Activated naive CD4-positive, alpha-beta T cell treated with anti-CD3 and anti-CD28 coated beads, Interleukin-2, amount 10 ng/mL, durations not matched to agents 7 days and 5 days (primary cell): ENCODE data around the gene TUT7.
"Not testable (repeated sequence)": the region's sequence is repeated elsewhere in the genome, so short reads cannot be mapped to it uniquely, and the experiment has no call there.

Experiments
- CTCF ChIA-PET: fragments of 350-600 bp; sonication (Branson Sonifier 250); formaldehyde crosslinking; loops from one replicate; lab custom pipeline; 2021; ENCODE audit warnings: antibody characterized with exemption; lab: Charles Lee
- DNase-seq: peaks from one replicate; pipeline ENCODE4 v3.0.0-alpha.2; 2020
- H3K27ac Mint-ChIP-seq: one replicate; pipeline ENCODE4 v1.8.0; 2021; ENCODE audit warnings: mild to moderate bottlenecking, moderate library complexity, mixed read lengths
- H3K27me3 Mint-ChIP-seq: one replicate; pipeline ENCODE4 v1.8.0; 2021; ENCODE audit warnings: mild to moderate bottlenecking, mixed read lengths
- H3K36me3 Mint-ChIP-seq: one replicate; pipeline ENCODE4 v1.8.0; 2021; ENCODE audit warnings: mixed read lengths
- H3K4me1 Mint-ChIP-seq: one replicate; pipeline ENCODE4 v1.8.0; 2021; ENCODE audit warnings: mixed read lengths
- H3K4me3 Mint-ChIP-seq: one replicate; pipeline ENCODE4 v1.8.0; 2021; ENCODE audit warnings: mild to moderate bottlenecking, moderate library complexity, mixed read lengths
- H3K9me3 Mint-ChIP-seq: one replicate; pipeline ENCODE4 v1.8.0; 2021; ENCODE audit warnings: mixed read lengths

TUT7 gene

GRCh38 chr9:86354011-86354817, at the start of gene TUT7:
Gene TUT7 (minus strand): TSS chr9:86354410. CDS start chr9:86353199, 1,211 bp downstream.
- Mint-ChIP-seq H3K36me3 (peaks cover 18% of the 10 kb centered on the region), H3K27ac (peak within 1 kb of the TSS; percentile 94), H3K9me3 (no peaks in the 10 kb centered on the region), H3K4me3 (peak within 1 kb of the TSS; percentile 98), H3K4me1 (peaks cover 57% of the 10 kb centered on the region), H3K27me3 (peaks cover 4% of the 10 kb centered on the region)
- peak; percentile 95 for DNase-seq
- CTCF ChIA-PET, result interaction anchor here (0.9 kb wide), 1 partner anchor 51 kb away, joined by 3 read pairs; no protein-coding TSS in a partner anchor

GRCh38 chr9:86402591-86402990, 48.4 kb upstream of the TUT7 start:
- Mint-ChIP-seq H3K4me1 (no peaks in the 10 kb centered on the region), H3K9me3 (no peaks in the 10 kb centered on the region), H3K27ac (no peak overlapping the region), H3K4me3 (no peak overlapping the region), H3K27me3 (peaks cover 19% of the 10 kb centered on the region), H3K36me3 (no peaks in the 10 kb centered on the region)
- no peak for DNase-seq
- CTCF ChIA-PET, result no interaction called here

GRCh38 chr9:86396412-86396811, 42.2 kb upstream of the TUT7 start:
- no peaks in the 10 kb centered on the region for H3K9me3 Mint-ChIP-seq

GRCh38 chr9:86390184-86390583, 36.0 kb upstream of the TUT7 start:
- H3K9me3 Mint-ChIP-seq, H3K36me3 Mint-ChIP-seq, H3K27ac Mint-ChIP-seq, H3K4me3 Mint-ChIP-seq, H3K4me1 Mint-ChIP-seq, CTCF ChIA-PET, DNase-seq: not testable (repeated sequence)
- peaks cover 20% of the 10 kb centered on the region for H3K27me3 Mint-ChIP-seq

More at GRCh38 chr9:86396412-86396811, 42.2 kb upstream of the TUT7 start:
- no peak for DNase-seq
- Mint-ChIP-seq H3K27ac (no peak overlapping the region), H3K4me1 (no peaks in the 10 kb centered on the region), H3K36me3 (no peaks in the 10 kb centered on the region), H3K27me3 (peaks cover 2% of the 10 kb centered on the region), H3K4me3 (no peak overlapping the region)
- CTCF ChIA-PET, result no interaction called here

- Mint-ChIP-seq H3K9me3 (no peaks in the 10 kb centered on the region), H3K4me3 (no peak overlapping the region), H3K36me3 (no peaks in the 10 kb centered on the region), H3K4me1 (no peaks in the 10 kb centered on the region), H3K27ac (no peak overlapping the region), H3K27me3 (peaks cover 20% of the 10 kb centered on the region)
- CTCF ChIA-PET, result no interaction called here
- no peak for DNase-seq
These were observed 35.4 kb upstream of the TUT7 start for GRCh38 chr9:86389628-86390027.

GRCh38 chr9:86387376-86387775, 33.2 kb upstream of the TUT7 start:
- CTCF ChIA-PET, result no interaction called here
- Mint-ChIP-seq H3K4me1 (no peaks in the 10 kb centered on the region), H3K9me3 (no peaks in the 10 kb centered on the region), H3K27ac (no peak overlapping the region), H3K27me3 (peaks cover 24% of the 10 kb centered on the region), H3K36me3 (no peaks in the 10 kb centered on the region), H3K4me3 (no peak overlapping the region)
- DNase-seq, result no peak

GRCh38 chr9:86383000-86383399, 28.8 kb upstream of the TUT7 start:
- H3K4me3 Mint-ChIP-seq, H3K27ac Mint-ChIP-seq, H3K9me3 Mint-ChIP-seq, H3K36me3 Mint-ChIP-seq, CTCF ChIA-PET, H3K4me1 Mint-ChIP-seq, DNase-seq: not testable (repeated sequence)
- H3K27me3 Mint-ChIP-seq, result peaks cover 12% of the 10 kb centered on the region

- Mint-ChIP-seq H3K9me3 (no peaks in the 10 kb centered on the region), H3K36me3 (no peaks in the 10 kb centered on the region), H3K4me3 (no peak overlapping the region), H3K27me3 (peaks cover 13% of the 10 kb centered on the region), H3K27ac (no peak overlapping the region), H3K4me1 (no peaks in the 10 kb centered on the region)
- CTCF ChIA-PET, result no interaction called here
- no peak for DNase-seq
These were observed 21.8 kb upstream of the TUT7 start for GRCh38 chr9:86376016-86376415.

GRCh38 chr9:86369810-86370209, 15.6 kb upstream of the TUT7 start:
- DNase-seq, result no peak
- CTCF ChIA-PET, result no interaction called here
- no peaks in the 10 kb centered on the region for H3K4me1 Mint-ChIP-seq
- peaks cover 2% of the 10 kb centered on the region for H3K36me3 Mint-ChIP-seq
- H3K27me3 Mint-ChIP-seq, result peaks cover 43% of the 10 kb centered on the region
- H3K4me3 Mint-ChIP-seq, result no peak overlapping the region
- H3K9me3 Mint-ChIP-seq, result peaks cover 28% of the 10 kb centered on the region
- no peak overlapping the region for H3K27ac Mint-ChIP-seq

- Mint-ChIP-seq H3K27me3 (peaks cover 43% of the 10 kb centered on the region), H3K4me1 (no peaks in the 10 kb centered on the region), H3K36me3 (peaks cover 2% of the 10 kb centered on the region), H3K27ac (no peak overlapping the region), H3K9me3 (peaks cover 28% of the 10 kb centered on the region), H3K4me3 (no peak overlapping the region)
- CTCF ChIA-PET, result no interaction called here
- no peak for DNase-seq
These were observed 14.8 kb upstream of the TUT7 start for GRCh38 chr9:86368871-86369521.

- Mint-ChIP-seq H3K36me3 (no peaks in the 10 kb centered on the region), H3K27ac (no peak overlapping the region), H3K9me3 (peaks cover under 1% of the 10 kb centered on the region), H3K4me1 (peaks cover 17% of the 10 kb centered on the region), H3K27me3 (peaks cover 10% of the 10 kb centered on the region), H3K4me3 (no peak overlapping the region)
- CTCF ChIA-PET, result no interaction called here
- DNase-seq, result no peak
These were observed 7.0 kb upstream of the TUT7 start for GRCh38 chr9:86361176-86361575.

- Mint-ChIP-seq H3K4me3 (no peak overlapping the region), H3K27ac (no peak overlapping the region), H3K4me1 (peaks cover 25% of the 10 kb centered on the region), H3K9me3 (no peaks in the 10 kb centered on the region), H3K27me3 (peaks cover 11% of the 10 kb centered on the region), H3K36me3 (no peaks in the 10 kb centered on the region)
- no peak for DNase-seq
- CTCF ChIA-PET, result no interaction called here
These were observed 5.1 kb upstream of the TUT7 start for GRCh38 chr9:86359151-86359879.

GRCh38 chr9:86356871-86357866, 3.0 kb upstream of the TUT7 start:
- H3K27ac Mint-ChIP-seq, result no peak overlapping the region
- no peak for DNase-seq
- H3K36me3 Mint-ChIP-seq, result peaks cover 4% of the 10 kb centered on the region
- CTCF ChIA-PET, result no interaction called here
- peaks cover 41% of the 10 kb centered on the region for H3K4me1 Mint-ChIP-seq
- H3K27me3 Mint-ChIP-seq, result peaks cover 11% of the 10 kb centered on the region
- no peaks in the 10 kb centered on the region for H3K9me3 Mint-ChIP-seq
- H3K4me3 Mint-ChIP-seq, result no peak overlapping the region
